A549 (cell line): Measurements from ENCODE around the gene SEMA3C.

Experiments
- CHD4 ChIP-seq: fragments of 200-600 bp; sonication (generic); IDR thresholded peaks from 2 replicates; pipeline ENCODE4 v1.6.1; 2016; ENCODE audit warnings: antibody characterized with exemption, mild to moderate bottlenecking, borderline replicate concordance
- EP300 ChIP-seq, 2 experiments: fragments of >200 bp; sonication (Bioruptor Twin); formaldehyde crosslinking; IDR thresholded peaks; 2 replicates in 1 of 2; 3 replicates in 1 of 2; pipeline ENCODE4 v1.6.1; 2016 to 2017
- ESRRA ChIP-seq: fragments of 150-350 bp; IDR thresholded peaks from 2 replicates; pipeline ENCODE4 v1.6.1; 2014; ENCODE audit warnings: mild to moderate bottlenecking, low read length, borderline replicate concordance
- JUNB ChIP-seq: fragments of >200 bp; sonication (Bioruptor Twin); formaldehyde crosslinking; IDR thresholded peaks from 2 replicates; pipeline ENCODE4 v1.6.1; 2016
- KDM5A ChIP-seq: fragments of 200-600 bp; sonication (generic); IDR thresholded peaks from 2 replicates; pipeline ENCODE4 v1.6.1; 2016; ENCODE audit warnings: antibody characterized with exemption, mild to moderate bottlenecking
- MAFK ChIP-seq: fragments of 450-650 bp; IDR thresholded peaks from 2 replicates; pipeline ENCODE4 v1.6.1; 2014; ENCODE audit not compliant: partially characterized antibody
- POLR2A ChIP-seq: IDR thresholded peaks from 2 replicates; pipeline ENCODE4 v1.6.1; 2012; ENCODE audit warnings: mild to moderate bottlenecking, low read length
- RFX5 ChIP-seq: fragments of 450-650 bp; IDR thresholded peaks from 2 replicates; pipeline ENCODE4 v1.7.1; 2014; ENCODE audit warnings: antibody characterized with exemption, mild to moderate bottlenecking, moderate library complexity
- TF ChIP-seq, protein P1 (sequence below): fragments of >200 bp; sonication (Bioruptor Twin); formaldehyde crosslinking; IDR thresholded peaks from 3 replicates; pipeline ENCODE4 v1.5.1; 2016
- TF ChIP-seq, protein P2 (sequence below): fragments of >200 bp; sonication (Bioruptor Twin); formaldehyde crosslinking; IDR thresholded peaks from 3 replicates; pipeline ENCODE4 v1.6.1; 2016

DNA sequence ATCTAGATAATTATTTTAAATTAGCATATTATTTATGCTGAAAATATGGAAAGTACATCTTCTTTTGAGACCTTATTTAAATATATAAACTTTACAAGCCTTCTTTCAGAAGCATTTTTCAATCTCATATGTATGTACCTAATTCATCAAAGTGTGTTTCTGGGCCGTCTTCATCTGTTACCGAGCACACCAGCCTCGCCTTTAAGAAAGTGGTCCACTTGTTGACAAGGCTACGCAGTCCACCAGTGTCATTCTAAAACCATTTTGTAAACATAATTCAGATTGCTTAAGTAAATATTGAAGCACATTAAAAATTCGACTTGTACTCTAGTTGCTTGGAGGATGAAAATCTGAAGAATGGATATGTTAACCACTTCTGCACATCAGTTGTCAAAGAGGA lies 116.3 kb downstream of the SEMA3C start:
- TF ChIP-seq POLR2A (no peak), JUNB (no peak), RFX5 (no peak), CHD4 (no peak), KDM5A (no peak), ESRRA (no peak), MAFK (no peak), EP300 (IDR thresholded peaks at IDR 0.05) (no peak)
- TF ChIP-seq, protein P1, sequence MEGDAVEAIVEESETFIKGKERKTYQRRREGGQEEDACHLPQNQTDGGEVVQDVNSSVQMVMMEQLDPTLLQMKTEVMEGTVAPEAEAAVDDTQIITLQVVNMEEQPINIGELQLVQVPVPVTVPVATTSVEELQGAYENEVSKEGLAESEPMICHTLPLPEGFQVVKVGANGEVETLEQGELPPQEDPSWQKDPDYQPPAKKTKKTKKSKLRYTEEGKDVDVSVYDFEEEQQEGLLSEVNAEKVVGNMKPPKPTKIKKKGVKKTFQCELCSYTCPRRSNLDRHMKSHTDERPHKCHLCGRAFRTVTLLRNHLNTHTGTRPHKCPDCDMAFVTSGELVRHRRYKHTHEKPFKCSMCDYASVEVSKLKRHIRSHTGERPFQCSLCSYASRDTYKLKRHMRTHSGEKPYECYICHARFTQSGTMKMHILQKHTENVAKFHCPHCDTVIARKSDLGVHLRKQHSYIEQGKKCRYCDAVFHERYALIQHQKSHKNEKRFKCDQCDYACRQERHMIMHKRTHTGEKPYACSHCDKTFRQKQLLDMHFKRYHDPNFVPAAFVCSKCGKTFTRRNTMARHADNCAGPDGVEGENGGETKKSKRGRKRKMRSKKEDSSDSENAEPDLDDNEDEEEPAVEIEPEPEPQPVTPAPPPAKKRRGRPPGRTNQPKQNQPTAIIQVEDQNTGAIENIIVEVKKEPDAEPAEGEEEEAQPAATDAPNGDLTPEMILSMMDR, result no peak
- TF ChIP-seq, protein P2, sequence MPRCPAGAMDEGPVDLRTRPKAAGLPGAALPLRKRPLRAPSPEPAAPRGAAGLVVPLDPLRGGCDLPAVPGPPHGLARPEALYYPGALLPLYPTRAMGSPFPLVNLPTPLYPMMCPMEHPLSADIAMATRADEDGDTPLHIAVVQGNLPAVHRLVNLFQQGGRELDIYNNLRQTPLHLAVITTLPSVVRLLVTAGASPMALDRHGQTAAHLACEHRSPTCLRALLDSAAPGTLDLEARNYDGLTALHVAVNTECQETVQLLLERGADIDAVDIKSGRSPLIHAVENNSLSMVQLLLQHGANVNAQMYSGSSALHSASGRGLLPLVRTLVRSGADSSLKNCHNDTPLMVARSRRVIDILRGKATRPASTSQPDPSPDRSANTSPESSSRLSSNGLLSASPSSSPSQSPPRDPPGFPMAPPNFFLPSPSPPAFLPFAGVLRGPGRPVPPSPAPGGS, result no peak
